PC-3 (cell line): ENCODE data around the gene MYO16. TPM values are rescaled to one million over a fixed set of nuclear protein-coding genes. Genes with fewer than 3 reads are reported as not detected.

Experiments
- ATAC-seq: fragments of 200-7000 bp; cut with Tn5 transposase; 2 replicates; pipeline ENCODE4 v1.9.1; 2020; ENCODE audit warnings: mild to moderate bottlenecking, moderate library complexity
- BruUV-seq: library from RNA; stranded (reverse); fragments of 400-500 nt; replicated peaks from 2 replicates; lab custom pipeline; 2021; lab: Mats Ljungman, UMichigan
- CTCF ChIA-PET: fragments of 300-600 bp; sonication (Branson Sonifier 250); formaldehyde crosslinking; loops from one replicate; lab custom pipeline; 2022; ENCODE audit warnings: antibody characterized with exemption; lab: Charles Lee
- POLR2A ChIA-PET: fragments of 300-600 bp; sonication (Branson Sonifier 250); formaldehyde crosslinking; loops from one replicate; lab custom pipeline; 2022; ENCODE audit warnings: antibody characterized with exemption; ENCODE audit not compliant: unreplicated experiment; lab: Charles Lee
- DNase-seq: peaks from one replicate; pipeline ENCODE4 v3.0.0-alpha.2; 2015
- H2AFZ ChIP-seq: fragments of 300-600 bp; sonication (generic); 2 replicates; pipeline ENCODE4 v1.6.0; 2016; ENCODE audit warnings: antibody characterized with exemption, low read length
- H3F3A ChIP-seq: fragments of 300-600 bp; sonication (generic); one replicate; pipeline ENCODE4 v1.6.0; 2017; ENCODE audit warnings: antibody characterized with exemption, low read length, control low read depth, mild to moderate bottlenecking; ENCODE audit not compliant: unreplicated experiment
- H3K27ac ChIP-seq: fragments of 300-600 bp; sonication (generic); 2 replicates; pipeline ENCODE4 v1.5.1; 2016; ENCODE audit warnings: mild to moderate bottlenecking, low read length
- H3K27me3 ChIP-seq: fragments of 300-600 bp; sonication (generic); 2 replicates; pipeline ENCODE4 v1.6.1; 2016; ENCODE audit warnings: low read length, mixed read lengths
- H3K36me3 ChIP-seq: fragments of 300-600 bp; sonication (generic); 2 replicates; pipeline ENCODE4 v1.6.1; 2016; ENCODE audit warnings: low read depth, mixed run types, low read length, mixed read lengths
- H3K4me1 ChIP-seq: fragments of 300-600 bp; sonication (generic); 2 replicates; pipeline ENCODE4 v1.5.1; 2016; ENCODE audit warnings: low read length; ENCODE audit not compliant: insufficient read depth
- H3K4me2 ChIP-seq: fragments of 300-600 bp; sonication (generic); 2 replicates; pipeline ENCODE4 v1.6.0; 2016; ENCODE audit warnings: low read length
- H3K4me3 ChIP-seq: fragments of 300-600 bp; sonication (generic); 2 replicates; pipeline ENCODE4 v1.5.1; 2016; ENCODE audit warnings: mild to moderate bottlenecking, low read length, mixed read lengths
- H3K79me2 ChIP-seq: fragments of 300-600 bp; sonication (generic); 2 replicates; pipeline ENCODE4 v1.6.1; 2017; ENCODE audit warnings: low read length, mixed read lengths
- H3K9ac ChIP-seq: fragments of 300-600 bp; sonication (generic); 2 replicates; pipeline ENCODE4 v1.6.0; 2016; ENCODE audit warnings: mild to moderate bottlenecking, low read length
- H3K9me2 ChIP-seq: fragments of 300-600 bp; sonication (generic); replicated peaks from 2 replicates; pipeline ENCODE4 v1.6.1; 2016; ENCODE audit warnings: mixed run types, low read length, mixed read lengths
- H3K9me3 ChIP-seq: fragments of 300-600 bp; sonication (generic); 2 replicates; pipeline ENCODE4 v1.6.1; 2016; ENCODE audit warnings: low read length, mixed read lengths
- H4K20me1 ChIP-seq: fragments of 300-600 bp; sonication (generic); 2 replicates; pipeline ENCODE4 v1.6.1; 2016; ENCODE audit warnings: low read length, mixed read lengths
- CTCF ChIP-seq: fragments of 300-600 bp; sonication (generic); conservative IDR thresholded peaks from 2 replicates; pipeline ENCODE4 v1.5.1; 2017; ENCODE audit warnings: antibody characterized with exemption, low read depth, mild to moderate bottlenecking, low read length
- EZH2 ChIP-seq: fragments of 300-600 bp; sonication (generic); IDR thresholded peaks from one replicate; pipeline ENCODE4 v1.6.1; 2017; ENCODE audit warnings: antibody characterized with exemption, mild to moderate bottlenecking, low read length; ENCODE audit not compliant: unreplicated experiment
- EZH2phosphoT487 ChIP-seq: fragments of 300-600 bp; sonication (generic); IDR thresholded peaks from 2 replicates; pipeline ENCODE4 v1.6.1; 2018; ENCODE audit warnings: mild to moderate bottlenecking, antibody characterized with exemption, low read length, borderline replicate concordance
- intact Hi-C: fragments of 100-400 bp; cut with micrococcal nuclease; formaldehyde crosslinking; loops from 2 replicates; pipeline ENCODE4 v1.9.0; 2023
- total RNA-seq: library from RNA; depleted of rRNA; stranded (reverse); fragments of >200 nt; gene quantifications from 2 replicates; pipeline ENCODE4 v1.2.3, GENCODE V29; 2014

MYO16 gene
- total RNA-seq, 1 experiment from 2014 or later = not detected

- peak overlapping the region; percentile 13; the same call in 1 of the 2 replicates for H3K27ac ChIP-seq
- no peaks in the 10 kb centered on the region for H3K27me3 ChIP-seq
- 0 out of 2 replicates have a peak overlapping the region, but pooled peaks have one; percentile 19 for H3K4me2 ChIP-seq
- ChIA-PET CTCF (no interaction called here), POLR2A (interaction anchor here (0.7 kb wide), 1 partner anchor 18 kb away, joined by 5 read pairs; no protein-coding TSS in a partner anchor)
- no peaks in the 10 kb centered on the region for H4K20me1 ChIP-seq
- H3K9me3 ChIP-seq = no peaks in the 10 kb centered on the region
- no peak overlapping the region for H2AFZ ChIP-seq
- H3K4me1 ChIP-seq = no peaks in the 10 kb centered on the region
- H3F3A ChIP-seq = no peaks in the 10 kb centered on the region
- intact Hi-C loops = no loop called here
- no peak overlapping the region for H3K9ac ChIP-seq
- TF ChIP-seq CTCF = no peak
- no peak for TF ChIP-seq EZH2phosphoT487
- no peak for TF ChIP-seq EZH2
- no peaks in the 10 kb centered on the region for H3K36me3 ChIP-seq
- no peaks in the 10 kb centered on the region for H3K79me2 ChIP-seq
- ATAC-seq (no peak), DNase-seq (peak; percentile 22)
- no TSS peak for BruUV-seq
- no peaks in the 10 kb centered on the region for H3K9me2 ChIP-seq
- H3K4me3 ChIP-seq = no peak overlapping the region
Observed at GRCh38 chr13:108657519-108657918, 28.1 kb downstream of the MYO16 start.

GRCh38 chr13:108662528-108662927 lies 33.1 kb downstream of the MYO16 start:
- DNase-seq = peak; percentile 41
- Histone ChIP-seq H3K9me3 (no peaks in the 10 kb centered on the region), H3K9ac (no peak overlapping the region), H3K4me2 (no peak overlapping the region), H2AFZ (no peak overlapping the region), H3K9me2 (no peaks in the 10 kb centered on the region), H4K20me1 (no peaks in the 10 kb centered on the region), H3F3A (no peaks in the 10 kb centered on the region), H3K27ac (peak overlapping the region; percentile 43), H3K4me3 (no peak overlapping the region), H3K36me3 (no peaks in the 10 kb centered on the region), H3K79me2 (no peaks in the 10 kb centered on the region), H3K4me1 (no peaks in the 10 kb centered on the region), H3K27me3 (no peaks in the 10 kb centered on the region)
- ATAC-seq = no peak
- intact Hi-C loops = no loop called here
- ChIA-PET CTCF (no interaction called here), POLR2A (no interaction called here)
- no peak for TF ChIP-seq EZH2phosphoT487
- no peak for TF ChIP-seq CTCF
- no peak for TF ChIP-seq EZH2
- no TSS peak for BruUV-seq

- TF ChIP-seq EZH2 (no peak), EZH2phosphoT487 (no peak), CTCF (no peak)
Observed at GRCh38 chr13:108663710-108664109, 34.3 kb downstream of the MYO16 start.

More at GRCh38 chr13:108663710-108664109, 34.3 kb downstream of the MYO16 start:
- no peak for ATAC-seq
- no peaks in the 10 kb centered on the region for H3K79me2 ChIP-seq
- no peaks in the 10 kb centered on the region for H3K4me1 ChIP-seq
- BruUV-seq = no TSS peak
- intact Hi-C loops = no loop called here
- no peak overlapping the region for H3K27ac ChIP-seq
- DNase-seq = no peak
- ChIA-PET CTCF (no interaction called here), POLR2A (no interaction called here)
- H2AFZ ChIP-seq = no peak overlapping the region
- no peaks in the 10 kb centered on the region for H4K20me1 ChIP-seq
- no peak overlapping the region for H3K9ac ChIP-seq
- no peaks in the 10 kb centered on the region for H3K9me2 ChIP-seq
- H3K27me3 ChIP-seq = no peaks in the 10 kb centered on the region
- H3K36me3 ChIP-seq = no peaks in the 10 kb centered on the region
- H3K9me3 ChIP-seq = no peaks in the 10 kb centered on the region
- H3F3A ChIP-seq = no peaks in the 10 kb centered on the region
- no peak overlapping the region for H3K4me3 ChIP-seq
- H3K4me2 ChIP-seq = no peak overlapping the region
